K562 (cell line): ENCODE measurements around the gene HMOX1. TPM values are rescaled to one million over a fixed set of nuclear protein-coding genes. Genes with fewer than 3 reads are reported as not detected.

ENCODE experiments used
- ATAC-seq: fragments of 200-7000 bp; cut with Tn5 transposase; 3 replicates; pipeline ENCODE4 v1.9.1; 2020; ENCODE audit warnings: moderate library complexity
- BruUV-seq: library from RNA; stranded (reverse); fragments of 400-500 nt; replicated peaks from 2 replicates; lab custom pipeline; 2021; lab: Mats Ljungman, UMichigan
- CTCF ChIA-PET: fragments of 300-600 bp; formaldehyde crosslinking; extraction: SDS; loops from one replicate; lab custom pipeline; 2021; ENCODE audit warnings: low intra/inter-chr PET ratio; lab: Yijun Ruan, JAX
- POLR2A ChIA-PET: fragments of 300-600, 350-650 bp; sonication (Branson Sonifier 250); formaldehyde crosslinking; extraction: SDS; loops from one replicate; lab custom pipeline; 2021; ENCODE audit warnings: antibody characterized with exemption, inconsistent platforms; lab: Yijun Ruan, JAX
- DNase-seq, 4 experiments: peaks; one replicate each; pipeline versions ENCODE4 v3.0.0 to v3.0.0-alpha.2; 2011 to 2018; ENCODE audit warnings: low spot score in 3 of 4, mixed read lengths in 3 of 4; ENCODE audit errors: extremely low read depth in 1 of 4
- FAIRE-seq: peaks from 2 replicates; lab custom pipeline; 2011; peaks lifted over from hg19 to GRCh38; lab: Jason Lieb, UNC
- H2AFZ ChIP-seq: 2 replicates; pipeline ENCODE4 v1.6.0; 2011; ENCODE audit warnings: low read depth, low read length, control low read depth, inconsistent platforms
- H3K27ac ChIP-seq: fragments of 200-600 bp; 3 replicates; pipeline ENCODE4 v1.8.0; 2011; ENCODE audit warnings: low read depth, mild to moderate bottlenecking, control low read depth, inconsistent platforms, low read length, moderate library complexity, mixed read lengths; ENCODE audit errors: extremely low read depth
- H3K27me3 ChIP-seq, 2 experiments: fragments of 300-600 bp in 1 of 2; 2 replicates in 1 of 2; 3 replicates in 1 of 2; pipeline versions ENCODE4 v1.6.0 to v1.8.0; 2011; ENCODE audit warnings: inconsistent platforms in 2 of 2, low read length in 2 of 2, mild to moderate bottlenecking in 1 of 2, mixed read lengths in 1 of 2, moderate library complexity in 1 of 2; ENCODE audit not compliant: control insufficient read depth in 2 of 2, insufficient read depth in 2 of 2
- H3K36me3 ChIP-seq: fragments of 300-600 bp; 3 replicates; pipeline ENCODE4 v1.8.0; 2011; ENCODE audit warnings: mild to moderate bottlenecking, low read length, inconsistent platforms; ENCODE audit not compliant: control insufficient read depth, insufficient read depth
- H3K4me1 ChIP-seq, 2 experiments: fragments of 200-600 bp in 1 of 2; replicated peaks in 1 of 2; 2 replicates in 1 of 2; 3 replicates in 1 of 2; pipeline versions ENCODE4 v1.5.1 to v1.8.0; 2011; ENCODE audit warnings: inconsistent platforms in 2 of 2, low read length in 2 of 2, mild to moderate bottlenecking in 1 of 2, mixed read lengths in 1 of 2, moderate library complexity in 1 of 2; ENCODE audit not compliant: control insufficient read depth in 2 of 2, insufficient read depth in 2 of 2
- H3K4me2 ChIP-seq: 2 replicates; pipeline ENCODE4 v1.6.1; 2011; ENCODE audit warnings: low read length, control low read depth, inconsistent platforms, mixed read lengths; ENCODE audit not compliant: insufficient read depth
- H3K4me3 ChIP-seq: fragments of 200-600 bp; sonication (generic), shearing (Covaris generic); 2 replicates; pipeline ENCODE4 v1.5.1; 2016; ENCODE audit warnings: control low read depth, inconsistent platforms
- H3K79me2 ChIP-seq: fragments of 200-600 bp; 3 replicates; pipeline ENCODE4 v1.8.0; 2011; ENCODE audit warnings: low read length, inconsistent platforms; ENCODE audit not compliant: control insufficient read depth, insufficient read depth
- H3K9ac ChIP-seq, 2 experiments: 2 replicates each; pipeline versions ENCODE4 v1.6.0 to v1.6.1; 2011; ENCODE audit warnings: low read depth in 2 of 2, low read length in 2 of 2, control low read depth in 1 of 2, inconsistent platforms in 1 of 2, mild to moderate bottlenecking in 1 of 2, mixed read lengths in 1 of 2; ENCODE audit not compliant: insufficient read depth in 1 of 2
- H3K9me1 ChIP-seq: one replicate; pipeline ENCODE4 v1.6.0; 2011; ENCODE audit warnings: inconsistent platforms, mild to moderate bottlenecking, low read length, moderate library complexity; ENCODE audit not compliant: control insufficient read depth, insufficient read depth
- H3K9me3 ChIP-seq: replicated peaks from 2 replicates; pipeline ENCODE4 v1.5.1; 2011; ENCODE audit warnings: low read depth, low read length, inconsistent platforms; ENCODE audit not compliant: control insufficient read depth, insufficient read depth
- H4K20me1 ChIP-seq: replicated peaks from 2 replicates; pipeline ENCODE4 v1.6.1; 2011; ENCODE audit warnings: low read length, inconsistent platforms, mixed read lengths; ENCODE audit not compliant: control insufficient read depth, insufficient read depth
- CC2D1A ChIP-seq: fragments of 450-650 bp; IDR thresholded peaks from 2 replicates; pipeline ENCODE4 v1.6.1; 2017; ENCODE audit warnings: mild to moderate bottlenecking
- NR0B1 ChIP-seq: fragments of 450-650 bp; IDR thresholded peaks from one replicate; pipeline ENCODE4 v1.6.1; 2018; ENCODE audit warnings: mild to moderate bottlenecking, moderate library complexity; ENCODE audit not compliant: partially characterized antibody
- RBM25 ChIP-seq: fragments of 200-400 bp; formaldehyde crosslinking; IDR thresholded peaks from 2 replicates; pipeline ENCODE4 v1.6.1; 2018; ENCODE audit warnings: low read length, low read depth, moderate library complexity; ENCODE audit not compliant: severe bottlenecking
- ZBTB49 ChIP-seq: sonication (generic); formaldehyde crosslinking; IDR thresholded peaks from 2 replicates; pipeline ENCODE4 v1.8.0; 2022; ENCODE audit warnings: missing genetic modification reagents, mild to moderate bottlenecking, borderline replicate concordance
- ZMIZ1 ChIP-seq, 2 experiments: fragments of 150-350 bp in 1 of 2; IDR thresholded peaks; 2 replicates each; pipeline ENCODE4 v1.6.1; 2012 to 2016; ENCODE audit warnings: low read depth in 2 of 2, low read length in 2 of 2, mild to moderate bottlenecking in 1 of 2, moderate library complexity in 1 of 2
- WGBS: fragments of 100-300 bp; shearing (Covaris generic); methylation state at CpG from one replicate; pipeline ENCODE4 v1.1.6; 2016; ENCODE audit warnings: low coverage, mixed read lengths; ENCODE audit not compliant: insufficient coverage; ENCODE audit errors: missing lambda C conversion rate; 5-methylcytosine and 5-hydroxymethylcytosine counted together
- in situ Hi-C: fragments of 300-500 bp; cut with MboI; formaldehyde crosslinking; loops from 4 replicates; pipeline ENCODE4 v1.15.0; 2018; ENCODE audit warnings: inconsistent platforms, mixed read lengths
- intact Hi-C: fragments of 100-400 bp; cut with micrococcal nuclease; formaldehyde crosslinking; loops from 2 replicates; pipeline ENCODE4 v1.14.2; 2022
- polyA plus RNA-seq, 8 experiments: library from polyadenylated mRNA; depleted of rRNA in 4 of 8; stranded (reverse) in 5 of 8; unstranded in 3 of 8; fragments of >200 nt; fragmentation: Nextera tagmentation in 2 of 8; fragmentation: Illumina TruSeq in 1 of 8; extraction: Ambion mirVana in 2 of 8; extraction: Trizol in 1 of 8; gene quantifications; 2 replicates each; pipeline versions ENCODE4 v1.2.1 to v1.2.3, GENCODE V29; 2011 to 2014; ENCODE audit warnings: inconsistent platforms in 1 of 8, missing spikeins in 1 of 8
- total RNA-seq, 7 experiments: library from RNA; depleted of rRNA in 6 of 7; stranded (reverse); fragments of >200 nt in 6 of 7; fragmentation: Illumina TruSeq in 2 of 7; extraction: Trizol in 2 of 7; gene quantifications; 2 replicates each; pipeline versions ENCODE4 v1.2.1 to v1.2.3, GENCODE V29; 2011 to 2021; ENCODE audit warnings: low replicate concordance in 1 of 7

HMOX1 gene
- total and polyA plus RNA-seq, 9 of the 15 experiments (the other 6 are each of a cell fraction or from before 2014, with no cell fraction given) = not detected

GRCh38 chr22:35418088-35418487 is 37.2 kb downstream of the HMOX1 start:
- ChIA-PET POLR2A (interaction anchor here (1.2 to 2.8 kb wide), 4 partner anchors 8 to 19 kb away, joined by 4 to 11 read pairs (median 6); no protein-coding TSS in a partner anchor), CTCF (no interaction called here)
- Histone ChIP-seq H3K4me1 (no peaks in the 10 kb centered on the region), H3K36me3 (peaks cover 94% of the 10 kb centered on the region; the same call in 2 of the 3 replicates), H3K4me2 (no peak overlapping the region), H3K27me3 (no peaks in the 10 kb centered on the region), H3K9ac (no peak overlapping the region), H4K20me1 (no peaks in the 10 kb centered on the region; the same call in 1 of the 2 replicates), H3K27ac (no peak overlapping the region), H3K9me3 (no peaks in the 10 kb centered on the region), H3K4me3 (no peak overlapping the region), H2AFZ (no peak overlapping the region), H3K9me1 (no peaks in the 10 kb centered on the region), H3K79me2 (no peaks in the 10 kb centered on the region)
- TF ChIP-seq NR0B1 (no peak), ZBTB49 (CRISPR knock-in tag) (no peak), ZMIZ1 (IDR thresholded peaks at IDR 0.05; ENCODE audit: low read depth in 2 of 2, low read length in 2 of 2) (no peak), CC2D1A (no peak), RBM25 (no peak)
- in situ Hi-C loops (no loop called here), intact Hi-C loops (no loop called here)
- ATAC-seq = no peak
- no TSS peak for BruUV-seq
- DNase-seq = no peak
- WGBS = 94% methylated on average over 6 of the region's 8 CpGs
- no peak for FAIRE-seq
